GM18502 (cell line): Measurements from ENCODE around the gene PARN.

Source experiments
- ATAC-seq: cut with Tn5 transposase; IDR thresholded peaks from one replicate; pipeline ENCODE4 v1.9.1; 2021; ENCODE audit warnings: mild to moderate bottlenecking; ENCODE audit not compliant: unreplicated experiment, poor library complexity

PARN gene

GRCh38 chr16:14483819-14484385 lies 146.2 kb downstream of the PARN start:
- no peak for ATAC-seq

GRCh38 chr16:14476183-14476582 lies 153.9 kb downstream of the PARN start:
- ATAC-seq, result no peak

GRCh38 chr16:14475370-14476139 lies 154.5 kb downstream of the PARN start:
- no peak for ATAC-seq

- no peak for ATAC-seq
These were observed 156.6 kb downstream of the PARN start for GRCh38 chr16:14473488-14473887.

GRCh38 chr16:14472357-14472756 lies 157.7 kb downstream of the PARN start:
- ATAC-seq, result no peak

GRCh38 chr16:14470788-14471187 lies 159.3 kb downstream of the PARN start:
- no peak for ATAC-seq

GRCh38 chr16:14465799-14466198 lies 164.3 kb downstream of the PARN start:
- ATAC-seq, result no peak

- ATAC-seq, result no peak
These were observed 165.3 kb downstream of the PARN start for GRCh38 chr16:14464796-14465195.

- no peak for ATAC-seq
These were observed 165.9 kb downstream of the PARN start for GRCh38 chr16:14464192-14464591.

GRCh38 chr16:14462811-14463210 lies 167.2 kb downstream of the PARN start:
- no peak for ATAC-seq

- no peak for ATAC-seq
These were observed 169.3 kb downstream of the PARN start for GRCh38 chr16:14460726-14461125.

GRCh38 chr16:14458576-14458975 lies 171.5 kb downstream of the PARN start:
- no peak for ATAC-seq

GRCh38 chr16:14456793-14457481 lies 173.1 kb downstream of the PARN start:
- ATAC-seq, result no peak

GRCh38 chr16:14455573-14455972 lies 174.5 kb downstream of the PARN start:
- no peak for ATAC-seq

- no peak for ATAC-seq
These were observed 175.7 kb downstream of the PARN start for GRCh38 chr16:14454391-14454790.

GRCh38 chr16:14452066-14452465 lies 178.0 kb downstream of the PARN start:
- no peak for ATAC-seq

GRCh38 chr16:14450846-14451245 lies 179.2 kb downstream of the PARN start:
- no peak for ATAC-seq

GRCh38 chr16:14449790-14450480 lies 180.1 kb downstream of the PARN start:
- ATAC-seq, result no peak

- ATAC-seq, result no peak
These were observed 180.7 kb downstream of the PARN start for GRCh38 chr16:14449334-14449733.

- ATAC-seq, result no peak
These were observed 181.2 kb downstream of the PARN start for GRCh38 chr16:14448879-14449278.

- no peak for ATAC-seq
These were observed 182.3 kb downstream of the PARN start for GRCh38 chr16:14447783-14448182.
